Stimulated activated CD4-positive, alpha-beta T cell treated with anti-CD3 and anti-CD28 coated beads, Interleukin-1b, Interleukin-23, amount 100 ng/mL, for 24 hours (primary cell): ENCODE results near the gene HDAC2.
"Not testable (repeated sequence)": the region's sequence is repeated elsewhere in the genome, so short reads cannot be mapped to it uniquely, and the experiment has no call there.

Experiments
- DNase-seq, 4 experiments: peaks; one replicate each; pipeline ENCODE4 v3.0.0-alpha.2; 2020; ENCODE audit warnings: low read depth in 4 of 4, low spot score in 1 of 4

HDAC2 gene

GRCh38 chr6:113976806-113977205 is 5.9 kb upstream of the HDAC2 start:
- no peak for DNase-seq

- no peak for DNase-seq
Observed at GRCh38 chr6:113971741-113972140, 793 bp upstream of the HDAC2 start.

- DNase-seq = peak; percentile 20 to 37 (median 26)
Observed at GRCh38 chr6:113969888-113970804, 802 bp downstream of the HDAC2 start.

- no peak for DNase-seq
Observed at GRCh38 chr6:113968472-113968871, 2.5 kb downstream of the HDAC2 start.

GRCh38 chr6:113967777-113968176 is 3.2 kb downstream of the HDAC2 start:
- DNase-seq = no peak

- no peak for DNase-seq
Observed at GRCh38 chr6:113960795-113961194, 10.2 kb downstream of the HDAC2 start.

- DNase-seq = no peak
Observed at GRCh38 chr6:113959235-113959634, 11.7 kb downstream of the HDAC2 start.

GRCh38 chr6:113954653-113955052 is 16.3 kb downstream of the HDAC2 start:
- DNase-seq = no peak

- DNase-seq = no peak
Observed at GRCh38 chr6:113953346-113953745, 17.6 kb downstream of the HDAC2 start.

GRCh38 chr6:113949499-113949898 is 21.4 kb downstream of the HDAC2 start:
- no peak for DNase-seq

- no peak for DNase-seq
Observed at GRCh38 chr6:113944701-113945100, 26.2 kb downstream of the HDAC2 start.

- DNase-seq = no peak
Observed at GRCh38 chr6:113939825-113940224, 31.1 kb downstream of the HDAC2 start.

GRCh38 chr6:113936093-113936934 is 34.6 kb downstream of the HDAC2 start:
- DNase-seq = no peak

- no peak for DNase-seq
Observed at GRCh38 chr6:113934101-113934500, 36.8 kb downstream of the HDAC2 start.

- DNase-seq = not testable (repeated sequence)
Observed at GRCh38 chr6:113931907-113932306, 39.0 kb downstream of the HDAC2 start.

- no peak for DNase-seq
Observed at GRCh38 chr6:113930183-113930582, 40.8 kb downstream of the HDAC2 start.

- DNase-seq = no peak
Observed at GRCh38 chr6:113927001-113927400, 43.9 kb downstream of the HDAC2 start.

- DNase-seq = no peak
Observed at GRCh38 chr6:113925378-113925777, 45.6 kb downstream of the HDAC2 start.

GRCh38 chr6:113924312-113924723 is 46.6 kb downstream of the HDAC2 start:
- DNase-seq = no peak

- no peak for DNase-seq
Observed at GRCh38 chr6:113923526-113923925, 47.4 kb downstream of the HDAC2 start.

- DNase-seq = no peak
Observed at GRCh38 chr6:113921299-113921904, 49.5 kb downstream of the HDAC2 start.
